NCI-H2081 treated with DMSO at 0.1 percent for 48 hours (cell line): ENCODE measurements around the gene HOXB2.
"Not testable (repeated sequence)": the region's sequence is repeated elsewhere in the genome, so short reads cannot be mapped to it uniquely, and the experiment has no call there.

Source experiments
- DNase-seq: peaks from one replicate; lab custom pipeline; 2025; lab: John Stamatoyannopoulos, UW

The HOXB2 gene

GRCh38 chr17:48541036-48541576 is 3.8 kb downstream of the HOXB2 start:
- no peak for DNase-seq

- DNase-seq: no peak
These were observed 4.7 kb downstream of the HOXB2 start for GRCh38 chr17:48540213-48540612.

DNA sequence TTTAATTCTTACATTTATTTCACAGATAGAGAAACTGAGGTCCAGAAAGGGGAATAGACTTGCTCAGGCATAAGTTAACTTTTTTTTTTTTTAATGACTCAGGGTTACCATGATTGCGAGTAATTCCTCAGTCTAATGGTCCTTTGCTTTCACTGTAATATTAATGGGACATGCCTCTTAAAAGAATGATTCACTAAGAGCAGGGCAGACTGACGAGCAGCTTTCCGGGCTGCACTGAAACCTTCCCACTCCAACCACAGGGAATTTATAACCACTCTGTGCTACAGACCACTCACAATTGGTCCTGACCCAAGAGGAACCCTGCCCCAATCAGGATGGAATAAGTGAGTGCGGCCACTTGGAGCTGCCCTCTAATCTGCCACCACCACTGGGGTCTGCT is 5.7 kb downstream of the HOXB2 start:
- DNase-seq: no peak

DNA sequence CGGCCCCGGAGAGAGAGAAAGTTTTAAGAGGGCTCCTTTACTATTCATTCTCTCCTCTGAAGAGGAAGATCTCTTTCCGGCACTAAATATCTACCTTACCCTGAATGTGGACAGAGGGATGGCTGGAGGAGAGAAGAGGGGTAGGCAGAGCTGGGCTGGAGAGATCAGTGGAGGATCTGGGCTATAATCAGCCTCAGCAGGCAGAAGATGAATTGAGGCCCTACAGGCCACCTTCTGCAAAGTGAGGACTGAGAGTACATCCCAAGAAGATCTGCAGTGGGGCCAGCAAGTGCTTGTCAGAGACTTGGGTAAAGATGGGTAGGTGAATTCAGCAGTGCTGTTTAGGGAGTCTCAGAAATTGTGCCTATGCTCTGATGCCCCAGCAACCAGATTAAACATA is 7.6 kb downstream of the HOXB2 start:
- DNase-seq: no peak

DNA sequence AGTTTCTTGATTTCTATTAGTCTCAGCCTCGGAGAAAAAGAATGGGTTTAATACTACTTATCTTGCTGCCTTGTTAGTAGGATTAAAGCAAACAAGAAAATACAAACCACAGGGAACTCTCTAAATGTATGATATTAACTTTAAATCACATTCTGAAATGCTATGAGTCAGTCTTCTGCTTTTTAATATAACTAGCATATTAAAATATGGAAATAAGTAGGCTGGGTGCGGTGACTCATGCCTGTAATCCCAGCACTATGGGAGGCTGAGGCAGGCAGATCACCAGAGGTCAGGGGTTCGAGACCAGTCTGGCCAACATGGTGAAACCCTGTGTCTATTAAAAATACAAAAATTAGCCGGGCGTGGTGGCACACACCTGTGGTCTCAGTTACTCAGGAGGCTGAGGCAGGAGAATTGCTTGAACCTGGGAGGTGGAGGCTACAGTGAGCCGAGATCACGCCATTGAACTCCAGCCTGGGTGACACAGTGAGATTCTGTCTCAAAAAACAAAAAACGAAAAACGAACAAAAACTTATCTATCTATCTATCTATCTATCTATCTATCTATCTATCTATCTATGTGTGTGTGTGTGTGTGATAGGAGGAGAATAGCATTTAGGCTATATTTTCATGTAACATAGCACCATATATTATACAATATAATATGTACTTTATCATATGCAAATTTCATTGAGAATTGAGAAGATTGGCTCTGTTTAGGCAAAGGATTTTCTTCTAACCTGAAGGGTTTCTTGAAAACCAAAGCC is 8.9 kb downstream of the HOXB2 start:
- not testable (repeated sequence) for DNase-seq

- no peak for DNase-seq
These were observed 12.6 kb downstream of the HOXB2 start for GRCh38 chr17:48532261-48532660.

DNA sequence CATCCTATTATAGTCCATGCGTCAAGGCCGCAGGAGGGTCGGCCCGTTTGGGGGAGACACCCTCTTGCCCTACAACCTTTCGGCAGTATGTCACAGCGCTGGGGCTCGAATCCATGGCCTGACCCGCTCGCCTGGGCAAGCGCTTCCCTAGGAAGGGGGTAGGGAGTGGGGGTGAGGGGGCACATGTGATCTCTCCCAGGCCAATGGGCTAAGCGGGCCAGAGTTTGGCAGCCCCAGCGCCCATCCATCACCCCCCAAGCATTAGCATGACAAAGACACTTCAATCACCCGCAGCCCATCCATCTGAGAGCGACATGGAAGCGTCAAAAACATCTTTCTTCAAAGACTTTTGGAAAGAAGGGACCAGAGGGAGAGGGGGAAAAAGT is 14.0 kb downstream of the HOXB2 start, which contains the start of gene HOXB1:
HOXB1 (minus strand) TSS at position 125 of the 386 bp plus-strand sequence; CDS start at position 18, 107 bp downstream.
- DNase-seq: no peak

- DNase-seq: no peak
These were observed 14.6 kb downstream of the HOXB2 start for GRCh38 chr17:48530208-48530886.

DNA sequence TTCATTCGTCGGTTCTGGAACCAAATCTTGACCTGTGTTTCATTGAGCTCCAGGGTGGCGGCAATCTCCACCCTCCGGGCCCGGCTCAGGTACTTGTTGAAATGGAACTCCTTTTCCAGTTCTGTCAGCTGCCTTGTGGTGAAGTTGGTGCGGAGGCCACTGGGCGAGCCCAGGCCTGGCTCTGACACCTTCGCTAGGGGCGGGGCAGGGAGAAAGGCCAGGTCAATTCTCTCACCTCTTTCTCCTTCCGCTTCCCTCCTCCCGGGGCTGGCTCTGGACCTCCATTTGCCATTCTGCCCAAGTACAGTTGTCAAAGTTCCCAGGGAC is 15.3 kb downstream of the HOXB2 start:
- DNase-seq: no peak

DNA sequence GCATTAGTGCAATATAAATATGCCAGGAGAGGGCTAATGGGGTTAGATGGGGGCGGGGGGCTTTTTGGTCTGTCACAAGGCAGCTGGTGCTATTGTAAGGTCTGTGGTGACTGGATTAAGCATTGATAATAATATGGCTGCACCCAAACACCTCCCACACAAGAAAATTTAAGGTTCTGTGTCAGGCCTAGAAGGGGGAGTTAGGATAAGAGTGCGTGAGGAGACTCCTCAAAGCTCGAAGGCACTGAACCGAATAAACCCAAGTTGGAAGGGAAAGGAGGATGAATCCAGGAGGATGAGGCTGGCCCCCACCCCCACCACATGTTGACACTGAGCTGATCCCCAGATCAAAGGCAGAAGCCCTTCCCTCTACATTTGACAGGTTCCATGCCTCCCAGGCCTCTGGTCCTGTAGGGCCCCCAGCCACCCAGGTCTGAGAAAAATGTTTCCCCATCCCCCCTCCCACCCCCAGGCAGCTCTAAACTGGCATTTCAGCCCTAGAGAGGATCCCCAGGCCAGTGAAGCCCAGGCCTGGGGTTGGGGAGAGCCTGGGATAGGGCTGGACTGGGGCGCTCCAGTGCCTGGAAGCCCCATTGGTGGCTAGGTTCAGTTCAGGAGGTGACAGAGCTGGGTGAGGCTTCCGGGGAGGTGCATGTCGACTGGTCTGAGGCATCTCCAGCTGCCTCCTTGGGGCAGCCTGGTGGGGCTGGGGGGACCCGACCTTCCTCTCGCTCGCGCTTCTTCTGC is 15.8 kb downstream of the HOXB2 start:
- DNase-seq: no peak

- DNase-seq: no peak
These were observed 16.6 kb downstream of the HOXB2 start for GRCh38 chr17:48528153-48528935.

- DNase-seq: no peak
These were observed 17.4 kb downstream of the HOXB2 start for GRCh38 chr17:48527547-48527932.

- no peak for DNase-seq
These were observed 18.0 kb downstream of the HOXB2 start for GRCh38 chr17:48526608-48527546.

- DNase-seq: no peak
These were observed 21.9 kb downstream of the HOXB2 start for GRCh38 chr17:48523010-48523409.

GRCh38 chr17:48522031-48522653 is 22.8 kb downstream of the HOXB2 start:
- DNase-seq: no peak

- no peak for DNase-seq
These were observed 24.3 kb downstream of the HOXB2 start for GRCh38 chr17:48520631-48521079.

DNA sequence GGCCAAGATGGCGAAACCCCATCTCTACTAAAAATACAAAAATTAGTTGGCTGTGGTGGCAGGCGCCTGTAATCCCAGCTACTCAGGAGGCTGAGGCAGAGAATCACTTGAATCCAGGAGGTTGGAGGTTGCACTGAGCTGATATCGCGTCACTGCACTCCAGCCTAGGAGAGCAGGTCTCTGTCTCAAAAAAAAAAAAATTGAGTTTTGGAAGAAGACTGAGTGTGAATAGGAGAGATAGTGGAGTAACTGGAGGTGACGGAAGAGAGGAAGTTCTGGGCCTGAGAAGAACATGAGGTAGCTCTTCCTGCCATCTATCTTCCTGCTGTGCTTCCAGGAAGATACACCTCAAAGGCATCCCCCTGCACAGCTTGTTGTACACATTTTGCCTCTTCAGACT is 25.5 kb downstream of the HOXB2 start:
- DNase-seq: no peak

DNA sequence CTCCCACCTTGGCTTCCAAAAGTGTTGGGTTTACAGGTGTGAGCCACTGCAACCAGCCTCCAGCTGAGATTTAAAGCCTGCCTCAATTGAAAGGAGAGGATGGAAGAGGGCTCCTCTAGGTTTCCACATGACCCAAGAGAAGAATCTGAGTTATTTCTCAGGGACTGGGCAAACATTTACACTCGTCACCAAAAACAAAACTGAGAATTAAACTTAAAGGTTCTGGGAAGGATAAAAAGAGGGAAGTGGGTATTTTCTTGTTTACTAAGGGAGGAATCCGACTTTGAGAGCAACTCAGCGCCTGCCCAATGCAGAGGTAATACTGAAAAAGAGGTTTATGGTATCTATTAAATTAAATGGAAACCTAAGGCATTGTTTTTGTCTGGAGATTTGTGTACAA is 27.4 kb downstream of the HOXB2 start:
- no peak for DNase-seq

- no peak for DNase-seq
These were observed 28.7 kb downstream of the HOXB2 start for GRCh38 chr17:48515925-48516900.
